HL-60 (cell line): ENCODE measurements around the gene TBC1D14.

Source experiments
- GABPA ChIP-seq: IDR thresholded peaks from 2 replicates; pipeline ENCODE4 v1.6.1; 2012; ENCODE audit warnings: low read depth
- POLR2AphosphoS5 ChIP-seq: IDR thresholded peaks from 2 replicates; pipeline ENCODE4 v1.6.1; 2012; ENCODE audit warnings: low read depth
- REST ChIP-seq: IDR thresholded peaks from 2 replicates; pipeline ENCODE4 v1.6.1; 2012; ENCODE audit warnings: low read depth; ENCODE audit not compliant: insufficient replicate concordance
- SPI1 ChIP-seq: IDR thresholded peaks from 2 replicates; pipeline ENCODE4 v1.6.1; 2012; ENCODE audit warnings: low read depth, mild to moderate bottlenecking, borderline replicate concordance
- TF ChIP-seq, protein P1 (sequence below): IDR thresholded peaks from one replicate; pipeline ENCODE4 v1.5.1; 2011; ENCODE audit warnings: low read length, control low read depth, inconsistent platforms; ENCODE audit not compliant: insufficient read depth

GRCh38 chr4:6910340-6910959 is 824 bp downstream of the TBC1D14 start:
- TF ChIP-seq, protein P1, sequence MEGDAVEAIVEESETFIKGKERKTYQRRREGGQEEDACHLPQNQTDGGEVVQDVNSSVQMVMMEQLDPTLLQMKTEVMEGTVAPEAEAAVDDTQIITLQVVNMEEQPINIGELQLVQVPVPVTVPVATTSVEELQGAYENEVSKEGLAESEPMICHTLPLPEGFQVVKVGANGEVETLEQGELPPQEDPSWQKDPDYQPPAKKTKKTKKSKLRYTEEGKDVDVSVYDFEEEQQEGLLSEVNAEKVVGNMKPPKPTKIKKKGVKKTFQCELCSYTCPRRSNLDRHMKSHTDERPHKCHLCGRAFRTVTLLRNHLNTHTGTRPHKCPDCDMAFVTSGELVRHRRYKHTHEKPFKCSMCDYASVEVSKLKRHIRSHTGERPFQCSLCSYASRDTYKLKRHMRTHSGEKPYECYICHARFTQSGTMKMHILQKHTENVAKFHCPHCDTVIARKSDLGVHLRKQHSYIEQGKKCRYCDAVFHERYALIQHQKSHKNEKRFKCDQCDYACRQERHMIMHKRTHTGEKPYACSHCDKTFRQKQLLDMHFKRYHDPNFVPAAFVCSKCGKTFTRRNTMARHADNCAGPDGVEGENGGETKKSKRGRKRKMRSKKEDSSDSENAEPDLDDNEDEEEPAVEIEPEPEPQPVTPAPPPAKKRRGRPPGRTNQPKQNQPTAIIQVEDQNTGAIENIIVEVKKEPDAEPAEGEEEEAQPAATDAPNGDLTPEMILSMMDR = peak; percentile 0
- TF ChIP-seq REST = no peak
- TF ChIP-seq GABPA = no peak
- TF ChIP-seq POLR2AphosphoS5 = no peak
- TF ChIP-seq SPI1 = no peak
